ENCODE data around the gene PCDHB1. TPM values are rescaled to one million over a fixed set of nuclear protein-coding genes. Genes with fewer than 3 reads are reported as not detected.
"Not testable (repeated sequence)": the region's sequence is repeated elsewhere in the genome, so short reads cannot be mapped to it uniquely, and the experiment has no call there.

PCDHB1 gene
- total RNA-seq, 2 experiments from 2014 or later, result not detected

GRCh38 chr5:141101059-141101458 lies 49.9 kb downstream of the PCDHB1 start:
- TF ChIP-seq, protein P1, sequence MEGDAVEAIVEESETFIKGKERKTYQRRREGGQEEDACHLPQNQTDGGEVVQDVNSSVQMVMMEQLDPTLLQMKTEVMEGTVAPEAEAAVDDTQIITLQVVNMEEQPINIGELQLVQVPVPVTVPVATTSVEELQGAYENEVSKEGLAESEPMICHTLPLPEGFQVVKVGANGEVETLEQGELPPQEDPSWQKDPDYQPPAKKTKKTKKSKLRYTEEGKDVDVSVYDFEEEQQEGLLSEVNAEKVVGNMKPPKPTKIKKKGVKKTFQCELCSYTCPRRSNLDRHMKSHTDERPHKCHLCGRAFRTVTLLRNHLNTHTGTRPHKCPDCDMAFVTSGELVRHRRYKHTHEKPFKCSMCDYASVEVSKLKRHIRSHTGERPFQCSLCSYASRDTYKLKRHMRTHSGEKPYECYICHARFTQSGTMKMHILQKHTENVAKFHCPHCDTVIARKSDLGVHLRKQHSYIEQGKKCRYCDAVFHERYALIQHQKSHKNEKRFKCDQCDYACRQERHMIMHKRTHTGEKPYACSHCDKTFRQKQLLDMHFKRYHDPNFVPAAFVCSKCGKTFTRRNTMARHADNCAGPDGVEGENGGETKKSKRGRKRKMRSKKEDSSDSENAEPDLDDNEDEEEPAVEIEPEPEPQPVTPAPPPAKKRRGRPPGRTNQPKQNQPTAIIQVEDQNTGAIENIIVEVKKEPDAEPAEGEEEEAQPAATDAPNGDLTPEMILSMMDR (IDR thresholded peaks at IDR 0.05), result no peak
- H3K4me3 Mint-ChIP-seq, result no peak overlapping the region

DNA sequence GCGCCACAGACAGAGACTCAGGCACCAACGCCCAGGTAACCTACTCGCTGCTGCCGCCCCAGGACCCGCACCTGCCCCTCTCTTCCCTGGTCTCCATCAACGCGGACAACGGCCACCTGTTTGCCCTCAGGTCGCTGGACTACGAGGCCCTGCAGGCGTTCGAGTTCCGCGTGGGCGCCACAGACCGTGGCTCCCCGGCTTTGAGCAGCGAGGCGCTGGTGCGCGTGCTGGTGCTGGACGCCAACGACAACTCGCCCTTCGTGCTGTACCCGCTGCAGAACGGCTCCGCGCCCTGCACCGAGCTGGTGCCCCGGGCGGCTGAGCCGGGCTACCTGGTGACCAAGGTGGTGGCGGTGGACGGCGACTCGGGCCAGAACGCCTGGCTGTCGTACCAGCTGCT lies 50.9 kb downstream of the PCDHB1 start:
- H3K9me3 Mint-ChIP-seq, result peaks cover 10% of the 10 kb centered on the region
- H3K27ac ChIP-seq (ENCODE audit: low read depth in 1 of 2, low read length in 2 of 2); H3K4me3 Mint-ChIP-seq; H3K36me3 Mint-ChIP-seq (ENCODE audit: low read depth); H3K4me1 Mint-ChIP-seq (ENCODE audit: low read depth); CTCF ChIA-PET; ATAC-seq (ENCODE audit: poor library complexity); H3K27ac Mint-ChIP-seq; H3K4me1 ChIP-seq (ENCODE audit: insufficient read depth, low read length); H3K36me3 ChIP-seq (ENCODE audit: insufficient read depth, low read length); intact Hi-C loops (cut with DNase I, micrococcal nuclease); H3K4me3 ChIP-seq (ENCODE audit: low read length); POLR2A ChIA-PET; DNase-seq: not testable (repeated sequence)
- Histone ChIP-seq H3K9me3 (ENCODE audit: control insufficient read depth in 1 of 2, insufficient read depth in 1 of 2, low read length in 2 of 2) (peaks cover 0 to 35% of the 10 kb centered on the region in 2 experiments), H3K27me3 (ENCODE audit: control insufficient read depth in 1 of 2, insufficient read depth in 2 of 2, low read length in 2 of 2) (peaks cover 19 to 29% of the 10 kb centered on the region in 2 experiments)
- H3K27me3 Mint-ChIP-seq, result peaks cover 56% of the 10 kb centered on the region

More at GRCh38 chr5:141101059-141101458, 49.9 kb downstream of the PCDHB1 start:
- no peaks in the 10 kb centered on the region for H3K4me1 ChIP-seq (ENCODE audit: insufficient read depth, low read length)
- H3K27me3 ChIP-seq (ENCODE audit: control insufficient read depth in 1 of 2, insufficient read depth in 2 of 2, low read length in 2 of 2), result peaks cover 19 to 29% of the 10 kb centered on the region in 2 experiments
- ChIA-PET POLR2A (no interaction called here), CTCF (no interaction called here)
- DNase-seq, result no peak
- H3K36me3 ChIP-seq (ENCODE audit: insufficient read depth, low read length), result no peaks in the 10 kb centered on the region
- H3K9me3 ChIP-seq (ENCODE audit: control insufficient read depth in 1 of 2, insufficient read depth in 1 of 2, low read length in 2 of 2), result peaks cover 0 to 42% of the 10 kb centered on the region in 2 experiments
- no peak overlapping the region for H3K4me3 ChIP-seq (ENCODE audit: low read length)
- Mint-ChIP-seq H3K36me3 (ENCODE audit: low read depth) (no peaks in the 10 kb centered on the region), H3K9me3 (peaks cover 10% of the 10 kb centered on the region), H3K4me1 (ENCODE audit: low read depth) (no peaks in the 10 kb centered on the region), H3K27ac (no peak overlapping the region), H3K27me3 (peaks cover 56% of the 10 kb centered on the region)
- ATAC-seq (ENCODE audit: poor library complexity), result no peak
- no peak overlapping the region for H3K27ac ChIP-seq (ENCODE audit: low read depth in 1 of 2, low read length in 2 of 2)
- intact Hi-C loops (cut with DNase I, micrococcal nuclease), result no loop called here

GRCh38 chr5:141102471-141102870 lies 51.3 kb downstream of the PCDHB1 start:
- Histone ChIP-seq H3K9me3 (ENCODE audit: control insufficient read depth in 1 of 2, insufficient read depth in 1 of 2, low read length in 2 of 2) (peaks cover 0 to 35% of the 10 kb centered on the region in 2 experiments), H3K27me3 (ENCODE audit: control insufficient read depth in 1 of 2, insufficient read depth in 2 of 2, low read length in 2 of 2) (peaks cover 19 to 29% of the 10 kb centered on the region in 2 experiments)
- H3K4me3 ChIP-seq (ENCODE audit: low read length); H3K36me3 Mint-ChIP-seq (ENCODE audit: low read depth); H3K36me3 ChIP-seq (ENCODE audit: insufficient read depth, low read length); ATAC-seq (ENCODE audit: poor library complexity); H3K27ac Mint-ChIP-seq; POLR2A ChIA-PET; H3K4me3 Mint-ChIP-seq; CTCF ChIA-PET; H3K4me1 ChIP-seq (ENCODE audit: insufficient read depth, low read length); H3K4me1 Mint-ChIP-seq (ENCODE audit: low read depth); H3K27ac ChIP-seq (ENCODE audit: low read depth in 1 of 2, low read length in 2 of 2); DNase-seq; intact Hi-C loops (cut with DNase I, micrococcal nuclease): not testable (repeated sequence)
- H3K27me3 Mint-ChIP-seq, result peaks cover 52% of the 10 kb centered on the region
- H3K9me3 Mint-ChIP-seq, result peaks cover 10% of the 10 kb centered on the region

DNA sequence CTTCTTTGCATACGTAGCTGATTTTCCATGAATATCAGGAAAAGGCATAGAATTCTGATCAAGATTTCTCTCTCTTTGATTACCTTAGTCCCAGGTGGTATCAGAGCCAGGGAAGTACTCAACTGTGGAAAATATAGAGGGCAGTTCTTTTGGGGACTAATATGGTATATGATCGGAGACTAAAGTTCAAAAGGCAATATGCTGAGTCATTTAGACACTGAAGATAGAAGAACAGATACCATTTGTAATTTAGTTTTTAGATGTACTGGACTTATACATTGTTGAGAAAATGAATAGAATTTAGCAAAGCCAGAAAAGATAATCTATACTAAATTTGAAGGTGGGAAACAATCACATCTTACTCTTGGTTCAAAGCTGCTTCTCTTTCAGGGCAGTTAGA lies 54.2 kb downstream of the PCDHB1 start:
- no peak overlapping the region for H3K4me3 Mint-ChIP-seq
- CTCF ChIA-PET, result no interaction called here
- H3K27me3 ChIP-seq (ENCODE audit: control insufficient read depth in 1 of 2, insufficient read depth in 2 of 2, low read length in 2 of 2), result peaks cover 10 to 15% of the 10 kb centered on the region in 2 experiments
- H3K4me3 ChIP-seq (ENCODE audit: low read length), result no peak overlapping the region
- intact Hi-C loops (cut with DNase I, micrococcal nuclease), result no loop called here
- H3K4me1 Mint-ChIP-seq (ENCODE audit: low read depth), result no peaks in the 10 kb centered on the region
- no peak overlapping the region for H3K27ac ChIP-seq (ENCODE audit: low read depth in 1 of 2, low read length in 2 of 2)
- no peaks in the 10 kb centered on the region for H3K36me3 ChIP-seq (ENCODE audit: insufficient read depth, low read length)
- TF ChIP-seq, protein P1 (IDR thresholded peaks at IDR 0.05), result no peak
- POLR2A ChIA-PET, result no interaction called here
- DNase-seq (no peak), ATAC-seq (ENCODE audit: poor library complexity) (no peak)
- H3K27me3 Mint-ChIP-seq, result peaks cover 47% of the 10 kb centered on the region
- no peaks in the 10 kb centered on the region for H3K36me3 Mint-ChIP-seq (ENCODE audit: low read depth)
- H3K27ac Mint-ChIP-seq, result no peak overlapping the region
- peaks cover 6% of the 10 kb centered on the region for H3K9me3 Mint-ChIP-seq
- no peaks in the 10 kb centered on the region for H3K4me1 ChIP-seq (ENCODE audit: insufficient read depth, low read length)
- H3K9me3 ChIP-seq (ENCODE audit: control insufficient read depth in 1 of 2, insufficient read depth in 1 of 2, low read length in 2 of 2), result peaks cover 0 to 34% of the 10 kb centered on the region in 2 experiments

Other genes starting within 250 kb of the PCDHB1 start
- gene PCDHA4, start 244.3 kb upstream of the PCDHB1 start, total RNA-seq, result not detected
- gene PCDHA5, start 229.8 kb upstream of the PCDHB1 start, total RNA-seq, result not detected
- not detected for gene PCDHA6, start 223.4 kb upstream of the PCDHB1 start, total RNA-seq
- gene PCDHA7, start 217.1 kb upstream of the PCDHB1 start, total RNA-seq, result not detected
- gene PCDHA8, start 210.2 kb upstream of the PCDHB1 start, total RNA-seq, result not detected
- not detected for gene PCDHA9, start 203.0 kb upstream of the PCDHB1 start, total RNA-seq
- not detected for gene PCDHA10, start 195.5 kb upstream of the PCDHB1 start, total RNA-seq
- not detected for gene PCDHA11, start 182.4 kb upstream of the PCDHB1 start, total RNA-seq
- not detected for gene PCDHA12, start 176.1 kb upstream of the PCDHB1 start, total RNA-seq
- gene PCDHA13, start 169.2 kb upstream of the PCDHB1 start, total RNA-seq, result not detected
- not detected for gene PCDHAC1, start 125.1 kb upstream of the PCDHB1 start, total RNA-seq
- not detected for gene PCDHAC2, start 84.9 kb upstream of the PCDHB1 start, total RNA-seq
- gene PCDHB2, start 43.2 kb downstream of the PCDHB1 start, total RNA-seq, result not detected
- gene PCDHB3, start 49.1 kb downstream of the PCDHB1 start, total RNA-seq, result not detected
- not detected for gene PCDHB4, start 70.4 kb downstream of the PCDHB1 start, total RNA-seq
- gene PCDHB5, start 83.8 kb downstream of the PCDHB1 start, total RNA-seq, result under 1 TPM in 1 of 2 experiments, not detected in 1; 0.08 TPM
- not detected for gene PCDHB6, start 98.7 kb downstream of the PCDHB1 start, total RNA-seq
- gene PCDHB7, start 121.3 kb downstream of the PCDHB1 start, total RNA-seq, result not detected
- gene PCDHB8, start 126.4 kb downstream of the PCDHB1 start, total RNA-seq, result not detected
- not detected for gene PCDHB16, start 131.0 kb downstream of the PCDHB1 start, total RNA-seq
- not detected for gene PCDHB9, start 135.8 kb downstream of the PCDHB1 start, total RNA-seq
- gene PCDHB10, start 141.0 kb downstream of the PCDHB1 start, total RNA-seq, result not detected
- gene PCDHB11, start 148.3 kb downstream of the PCDHB1 start, total RNA-seq, result not detected
- not detected for gene PCDHB12, start 157.3 kb downstream of the PCDHB1 start, total RNA-seq
- gene PCDHB13, start 162.5 kb downstream of the PCDHB1 start, total RNA-seq, result not detected
- gene PCDHB14, start 172.0 kb downstream of the PCDHB1 start, total RNA-seq, result not detected
- not detected for gene PCDHB15, start 194.0 kb downstream of the PCDHB1 start, total RNA-seq